AG04449 (cell line): ENCODE results near the gene CPEB2.

Experiments used
- CTCF ChIA-PET: fragments of 350-600 bp; formaldehyde crosslinking; extraction: SDS; loops from one replicate; lab custom pipeline; 2021; ENCODE audit warnings: antibody characterized with exemption; lab: Yijun Ruan, JAX
- POLR2A ChIA-PET: fragments of 400-600, 350-600 bp; formaldehyde crosslinking; extraction: SDS; loops from one replicate; lab custom pipeline; 2020; ENCODE audit warnings: antibody characterized with exemption, inconsistent platforms; lab: Yijun Ruan, JAX
- DNase-seq: peaks from one replicate; pipeline ENCODE4 v3.0.0-alpha.2; 2010; ENCODE audit warnings: low read depth, low spot score
- H3K4me3 ChIP-seq: 2 replicates; pipeline ENCODE4 v1.5.1; 2011; ENCODE audit warnings: low read depth, mild to moderate bottlenecking, control low read depth, low read length
- CTCF ChIP-seq: IDR thresholded peaks from one replicate; pipeline ENCODE4 v1.5.1; 2011; ENCODE audit warnings: mild to moderate bottlenecking, moderate library complexity, low read length, control low read depth, inconsistent platforms; ENCODE audit not compliant: insufficient read depth; ENCODE audit errors: missing control alignments

Gene CPEB2

GRCh38 chr4:15021311-15021710, 19.0 kb downstream of the CPEB2 start:
- DNase-seq, result no peak
- CTCF ChIA-PET, result interaction anchor here (1.9 kb wide), 1 partner anchor 9 kb away, joined by 5 read pairs; no protein-coding TSS in a partner anchor
- no peak overlapping the region for H3K4me3 ChIP-seq
- POLR2A ChIA-PET, result no interaction called here
- TF ChIP-seq CTCF, result no peak

DNA sequence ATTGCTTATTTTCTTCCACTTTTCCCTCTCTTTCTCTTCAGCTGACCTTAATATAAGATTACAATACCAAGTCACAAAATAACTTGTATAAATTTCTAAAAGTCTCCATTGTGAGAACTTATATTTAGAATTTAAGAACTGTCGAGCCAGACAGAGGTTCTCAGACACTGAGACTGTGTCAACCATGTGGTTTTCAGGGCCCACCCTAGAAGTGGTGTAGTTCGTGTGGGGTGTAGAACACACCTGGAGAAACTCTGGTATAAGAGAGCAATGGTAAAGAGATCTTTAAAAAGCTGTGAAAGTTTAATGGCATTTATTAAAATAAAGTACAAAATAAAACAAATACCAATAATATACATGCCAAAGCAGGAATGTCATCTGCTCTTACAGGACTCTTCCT, 19.7 kb downstream of the CPEB2 start:
- POLR2A ChIA-PET, result no interaction called here

GRCh38 chr4:15024386-15024785, 22.1 kb downstream of the CPEB2 start:
- ChIA-PET POLR2A (no interaction called here), CTCF (interaction anchor here (0.9 kb wide), 1 partner anchor 209 kb away, joined by 3 read pairs; no protein-coding TSS in a partner anchor)

More for the DNA sequence above, 19.7 kb downstream of the CPEB2 start:
- CTCF ChIA-PET, result interaction anchor here (1.9 kb wide), 1 partner anchor 10 kb away, joined by 5 read pairs; no protein-coding TSS in a partner anchor
- no peak for DNase-seq
- no peak for TF ChIP-seq CTCF
- H3K4me3 ChIP-seq, result no peak overlapping the region

GRCh38 chr4:15025693-15026092, 23.4 kb downstream of the CPEB2 start:
- no peak for DNase-seq
- TF ChIP-seq CTCF, result no peak
- H3K4me3 ChIP-seq, result no peak overlapping the region
- ChIA-PET POLR2A (no interaction called here), CTCF (interaction anchor here (0.8 to 1.4 kb wide), 2 partner anchors 18 to 1370 kb away, joined by 3 to 4 read pairs; no protein-coding TSS in a partner anchor)

More at GRCh38 chr4:15024386-15024785, 22.1 kb downstream of the CPEB2 start:
- no peak overlapping the region for H3K4me3 ChIP-seq
- no peak for TF ChIP-seq CTCF
- no peak for DNase-seq

GRCh38 chr4:15027921-15028435, 25.7 kb downstream of the CPEB2 start:
- H3K4me3 ChIP-seq, result no peak overlapping the region
- no peak for TF ChIP-seq CTCF
- POLR2A ChIA-PET, result no interaction called here
- CTCF ChIA-PET, result interaction anchor here (1.4 kb wide), 1 partner anchor 1374 kb away, joined by 4 read pairs; no protein-coding TSS in a partner anchor
- no peak for DNase-seq

GRCh38 chr4:15031197-15031596, 28.9 kb downstream of the CPEB2 start:
- ChIA-PET CTCF (no interaction called here), POLR2A (no interaction called here)
- no peak for TF ChIP-seq CTCF
- no peak for DNase-seq
- H3K4me3 ChIP-seq, result no peak overlapping the region
